NCI-H2196 treated with DMSO at 0.1 percent for 48 hours (cell line): Measurements from ENCODE around the gene RALY.
"Not testable (repeated sequence)": the region's sequence is repeated elsewhere in the genome, so short reads cannot be mapped to it uniquely, and the experiment has no call there.

Experiments used
- DNase-seq: peaks from one replicate; lab custom pipeline; 2025; ENCODE audit not compliant: unreplicated experiment; lab: John Stamatoyannopoulos, UW

Gene RALY

DNA sequence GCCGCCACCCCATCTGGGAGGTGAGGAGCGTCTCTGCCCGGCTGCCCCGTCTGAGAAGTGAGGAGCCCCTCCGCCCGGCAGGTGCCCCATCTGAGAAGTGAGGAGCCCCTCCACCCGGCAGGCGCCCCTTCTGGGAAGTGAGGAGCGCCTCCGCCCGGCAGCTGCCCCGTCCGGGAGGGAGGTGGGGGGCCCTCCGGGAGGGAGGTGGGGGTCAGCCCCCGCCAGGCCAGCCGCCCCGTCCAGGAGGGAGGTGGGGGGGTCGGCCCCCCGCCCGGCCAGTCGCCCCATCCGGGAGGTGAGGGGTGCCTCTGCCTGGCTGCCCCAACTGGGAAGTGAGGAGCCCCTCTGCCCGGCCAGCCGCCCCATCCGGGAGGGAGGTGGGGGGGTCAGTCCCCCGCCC is 138.8 kb downstream of the RALY start:
- not testable (repeated sequence) for DNase-seq

DNA sequence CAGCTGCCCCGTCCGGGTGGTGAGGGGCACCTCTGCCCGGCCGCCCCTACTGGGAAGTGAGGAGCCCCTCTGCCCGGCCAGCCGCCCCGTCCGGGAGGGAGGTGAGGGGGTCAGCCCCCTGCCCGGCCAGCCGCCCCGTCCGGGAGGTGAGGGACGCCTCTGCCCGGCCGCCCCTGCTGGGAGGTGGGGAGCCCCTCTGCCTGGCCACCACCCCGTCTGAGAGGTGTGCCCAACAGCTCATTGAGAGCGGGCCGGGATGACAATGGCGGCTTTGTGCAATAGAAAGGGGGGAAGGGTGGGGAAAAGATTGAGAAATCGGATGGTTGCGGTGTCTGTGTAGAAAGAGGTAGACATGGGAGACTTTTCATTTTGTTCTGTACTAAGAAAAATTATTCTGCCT is 139.2 kb downstream of the RALY start:
- DNase-seq, result not testable (repeated sequence)

DNA sequence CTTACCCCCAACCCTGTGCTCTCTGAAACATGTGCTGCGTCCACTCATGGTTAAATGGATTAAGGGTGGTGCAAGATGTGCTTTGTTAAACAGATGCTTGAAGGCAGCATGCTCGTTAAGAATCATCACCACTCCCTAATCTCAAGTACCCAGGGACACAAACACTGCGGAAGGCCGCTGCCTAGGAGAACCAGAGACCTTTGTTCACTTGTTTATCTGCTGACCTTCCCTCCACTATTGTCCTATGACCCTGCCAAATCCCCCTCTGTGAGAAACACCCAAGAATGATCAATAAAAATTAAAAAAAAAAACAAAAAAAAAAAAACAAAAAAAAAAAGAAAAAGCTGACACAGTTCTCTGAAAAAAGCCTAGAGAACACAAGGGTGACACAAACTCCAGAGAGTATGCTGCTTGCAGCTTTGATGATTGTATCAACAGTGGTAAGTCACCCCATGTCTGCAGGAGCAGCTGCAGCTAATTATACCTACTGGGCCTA is 139.7 kb downstream of the RALY start:
- DNase-seq, result not testable (repeated sequence)
